ENCODE data around the gene TIGD3.

GRCh38 chr11:65373839-65374580 lies 19.5 kb downstream of the TIGD3 start:
- TF ChIP-seq CTCF (IDR thresholded peaks at IDR 0.05) (no peak), POLR2A (IDR thresholded peaks at IDR 0.05) (no peak)
